ENCODE data around the gene CLPTM1.
"Not testable (repeated sequence)": the region's sequence is repeated elsewhere in the genome, so short reads cannot be mapped to it uniquely, and the experiment has no call there.

CLPTM1 gene

DNA sequence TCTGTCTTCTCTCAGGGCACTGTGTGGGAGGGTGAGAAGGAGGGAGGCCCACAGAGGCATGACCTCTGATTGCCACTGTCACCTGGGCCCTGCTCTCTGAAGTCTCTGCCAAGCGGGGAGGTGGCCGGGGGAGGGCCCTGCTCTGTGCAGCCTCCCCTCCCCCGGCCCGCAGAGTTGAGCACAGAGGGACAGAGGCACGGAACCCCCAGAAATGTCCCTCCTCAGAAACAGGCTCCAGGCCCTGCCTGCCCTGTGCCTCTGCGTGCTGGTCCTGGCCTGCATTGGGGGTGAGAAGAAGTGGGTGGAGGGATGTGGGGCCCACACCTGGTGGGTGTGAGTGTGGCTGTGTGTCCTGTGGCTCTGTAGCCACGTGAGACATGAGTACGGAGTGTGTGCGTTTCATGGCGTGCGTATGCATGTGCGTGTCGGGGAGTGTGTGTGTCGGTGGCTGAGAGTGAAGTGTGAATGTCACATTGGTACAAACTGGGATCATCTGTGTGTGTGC, 13.1 kb upstream of the CLPTM1 start, which contains the start of gene APOC4:
TSS of gene APOC4 (plus strand) at position 171 of the 505 bp plus-strand sequence. CDS start at position 212, 41 bp downstream.
- no peak for DNase-seq (ENCODE audit: low spot score)

- no peak for DNase-seq (ENCODE audit: low spot score)
Measured at GRCh38 chr19:44943801-44944249, 11.4 kb upstream of the CLPTM1 start.

- no peak for DNase-seq (ENCODE audit: low spot score)
Measured at GRCh38 chr19:44947041-44947581, 8.1 kb upstream of the CLPTM1 start.

- DNase-seq (ENCODE audit: low spot score): no peak
Measured at GRCh38 chr19:44948237-44948636, 6.9 kb upstream of the CLPTM1 start.

DNA sequence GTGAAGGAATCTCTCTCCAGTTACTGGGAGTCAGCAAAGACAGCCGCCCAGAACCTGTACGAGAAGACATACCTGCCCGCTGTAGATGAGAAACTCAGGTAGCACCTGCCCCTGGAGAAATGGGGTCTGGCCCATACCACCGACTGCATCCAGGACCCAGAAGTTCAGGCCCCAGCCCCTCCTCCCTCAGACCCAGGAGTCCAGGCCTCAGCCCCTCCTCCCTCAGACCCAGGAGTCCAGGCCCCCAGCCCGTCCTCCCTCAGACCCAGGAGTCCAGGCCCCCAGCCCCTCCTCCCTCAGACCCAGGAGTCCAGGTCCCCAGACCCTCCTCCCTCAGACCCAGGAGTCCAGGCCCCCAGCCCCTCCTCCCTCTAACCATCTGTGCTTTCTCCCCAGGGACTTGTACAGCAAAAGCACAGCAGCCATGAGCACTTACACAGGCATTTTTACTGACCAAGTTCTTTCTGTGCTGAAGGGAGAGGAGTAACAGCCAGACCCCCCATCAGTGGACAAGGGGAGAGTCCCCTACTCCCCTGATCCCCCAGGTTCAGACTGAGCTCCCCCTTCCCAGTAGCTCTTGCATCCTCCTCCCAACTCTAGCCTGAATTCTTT, 6.3 kb upstream of the CLPTM1 start:
- no peak for DNase-seq (ENCODE audit: low spot score)

GRCh38 chr19:44949550-44949949, 5.6 kb upstream of the CLPTM1 start:
- DNase-seq (ENCODE audit: low spot score): no peak

DNA sequence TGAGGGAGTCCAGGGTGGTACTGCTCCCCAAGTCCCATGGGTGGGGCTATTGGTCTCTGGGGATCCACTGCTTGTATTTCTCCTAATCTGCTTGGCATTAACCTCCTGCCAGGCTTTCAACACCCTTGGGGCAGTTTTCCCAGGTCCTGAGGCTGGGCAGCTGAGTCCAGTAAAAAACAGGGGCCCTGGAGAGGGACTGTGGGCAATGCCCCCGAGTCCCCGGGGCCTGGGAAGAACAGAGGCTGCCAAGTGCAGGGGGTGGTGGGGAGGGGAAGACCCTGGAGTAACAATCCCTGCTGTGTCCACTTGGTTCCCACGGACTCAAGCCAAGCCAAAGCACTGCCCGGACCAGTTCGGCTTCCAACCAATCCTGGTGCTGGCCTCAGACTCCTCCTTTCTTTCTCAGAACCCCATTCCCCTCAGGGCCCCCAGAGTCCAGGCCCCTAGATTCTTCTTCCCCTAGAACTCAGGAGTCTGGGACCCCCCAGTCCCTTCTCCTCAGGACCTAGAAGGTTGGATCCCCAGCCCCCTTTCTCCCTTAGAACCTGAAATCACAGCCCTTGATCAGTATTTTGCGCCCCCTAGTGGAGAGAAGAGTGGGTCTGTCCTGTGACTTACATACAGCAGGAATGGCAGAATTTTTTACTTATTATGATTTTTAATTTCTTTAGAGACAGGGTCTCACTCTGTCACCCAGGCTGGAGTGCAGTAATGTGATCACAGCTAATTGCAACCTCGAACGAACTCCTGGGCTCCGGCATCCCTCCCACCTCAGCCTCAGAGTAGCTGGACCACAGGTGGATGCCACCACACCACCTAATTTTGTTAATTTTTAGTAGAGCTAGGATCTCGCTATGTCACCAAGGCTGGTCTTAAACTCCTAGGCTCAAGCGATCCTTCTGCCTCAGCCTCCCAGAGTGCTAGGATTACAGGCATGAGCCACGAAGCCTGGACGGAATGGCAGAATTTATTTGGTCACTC, 3.7 kb upstream of the CLPTM1 start:
- peak; percentile 73 for DNase-seq (ENCODE audit: low spot score)

DNA sequence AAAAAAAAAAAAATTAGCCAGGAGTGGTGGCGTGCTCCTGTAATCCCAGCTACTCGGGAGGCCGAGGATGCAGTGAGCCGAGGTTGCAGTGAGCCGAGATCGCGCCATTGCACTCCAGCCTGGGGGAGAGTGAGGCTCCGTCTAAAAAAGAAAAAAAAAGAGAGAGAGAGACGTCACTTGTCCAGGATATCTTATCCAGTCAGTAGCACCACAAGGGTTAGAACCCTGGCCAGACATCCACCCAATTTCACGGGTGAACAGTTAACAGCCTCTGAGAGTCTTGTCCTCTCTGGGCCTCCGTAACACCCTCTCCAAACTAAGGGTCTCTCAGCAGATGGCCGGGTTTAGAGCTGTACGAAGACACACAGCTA, 917 bp upstream of the CLPTM1 start:
- no peak for DNase-seq (ENCODE audit: low spot score)

GRCh38 chr19:44955505-44956439, 592 bp downstream of the CLPTM1 start:
- DNase-seq (ENCODE audit: low spot score): no peak

DNA sequence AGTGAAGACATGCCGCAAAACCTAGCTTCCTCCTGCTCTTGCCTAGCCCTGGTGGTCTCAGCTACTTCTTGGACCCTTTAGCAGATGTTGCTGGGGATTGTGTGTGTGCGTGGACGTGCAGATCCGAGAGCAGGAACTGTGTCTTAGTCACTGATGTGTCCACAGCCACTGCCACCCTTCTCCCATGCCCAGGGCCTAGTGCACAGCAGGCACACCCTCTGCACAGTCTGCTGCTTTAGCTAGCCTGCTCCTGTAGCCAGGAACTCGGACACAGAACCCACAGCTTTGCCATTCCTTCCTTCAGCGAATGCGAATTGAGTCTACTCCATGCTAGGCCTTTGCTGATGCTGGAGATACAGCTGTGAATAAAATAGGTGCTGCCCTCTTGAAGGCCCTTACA, 2.3 kb downstream of the CLPTM1 start:
- DNase-seq (ENCODE audit: low spot score): no peak

GRCh38 chr19:44958090-44958489, 2.9 kb downstream of the CLPTM1 start:
- DNase-seq (ENCODE audit: low spot score): no peak

GRCh38 chr19:44959691-44960090, 4.5 kb downstream of the CLPTM1 start:
- no peak for DNase-seq (ENCODE audit: low spot score)

DNA sequence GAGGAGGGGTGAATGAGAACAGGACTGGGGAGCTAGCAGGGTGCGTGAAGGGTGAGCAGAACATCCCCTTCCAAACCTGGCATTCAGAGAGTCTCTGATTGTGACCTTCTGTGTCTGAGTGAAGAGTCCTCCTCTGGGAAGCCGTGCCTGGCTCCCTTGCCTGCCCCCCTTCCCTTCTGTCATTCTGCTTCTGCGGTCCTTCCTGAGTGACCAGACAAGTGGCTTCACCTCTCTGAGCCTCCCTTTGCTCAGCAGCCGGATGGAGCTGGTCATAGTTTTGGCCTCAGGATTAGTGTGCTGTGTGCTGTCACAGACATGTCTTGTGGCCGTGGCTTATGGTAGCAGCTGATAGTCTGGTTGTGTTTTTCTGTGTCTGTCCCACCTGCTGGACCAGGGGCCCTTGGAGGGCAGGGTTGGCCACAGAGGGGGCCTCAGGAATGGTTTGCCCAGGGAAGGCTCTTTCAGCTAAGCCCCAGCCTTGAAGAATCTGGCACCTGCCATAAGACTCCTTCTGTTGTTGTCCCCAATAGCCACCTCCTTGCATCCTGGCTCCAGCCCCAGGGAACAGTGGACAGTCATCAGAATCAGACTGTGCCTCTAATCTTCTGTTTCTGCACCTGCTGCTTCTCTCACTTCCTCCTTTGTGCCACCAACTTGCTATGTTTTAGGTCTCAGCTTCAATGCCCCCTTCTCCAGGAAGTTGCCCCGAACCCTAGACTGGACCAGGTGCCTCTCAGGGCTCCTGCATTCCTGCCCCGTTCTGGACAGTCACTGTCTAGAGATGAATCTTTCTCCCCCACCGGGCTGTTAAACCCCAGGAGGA, 5.9 kb downstream of the CLPTM1 start:
- no peak for DNase-seq (ENCODE audit: low spot score)

GRCh38 chr19:44961821-44962220, 6.6 kb downstream of the CLPTM1 start:
- DNase-seq (ENCODE audit: low spot score): no peak

GRCh38 chr19:44968118-44968517, 12.9 kb downstream of the CLPTM1 start:
- DNase-seq (ENCODE audit: low spot score): no peak

- no peak for DNase-seq (ENCODE audit: low spot score)
Measured at GRCh38 chr19:44968670-44969069, 13.5 kb downstream of the CLPTM1 start.

GRCh38 chr19:44969437-44969836, 14.3 kb downstream of the CLPTM1 start:
- no peak for DNase-seq (ENCODE audit: low spot score)

- not testable (repeated sequence) for DNase-seq (ENCODE audit: low spot score)
Measured at GRCh38 chr19:44971451-44971850, 16.3 kb downstream of the CLPTM1 start.

DNA sequence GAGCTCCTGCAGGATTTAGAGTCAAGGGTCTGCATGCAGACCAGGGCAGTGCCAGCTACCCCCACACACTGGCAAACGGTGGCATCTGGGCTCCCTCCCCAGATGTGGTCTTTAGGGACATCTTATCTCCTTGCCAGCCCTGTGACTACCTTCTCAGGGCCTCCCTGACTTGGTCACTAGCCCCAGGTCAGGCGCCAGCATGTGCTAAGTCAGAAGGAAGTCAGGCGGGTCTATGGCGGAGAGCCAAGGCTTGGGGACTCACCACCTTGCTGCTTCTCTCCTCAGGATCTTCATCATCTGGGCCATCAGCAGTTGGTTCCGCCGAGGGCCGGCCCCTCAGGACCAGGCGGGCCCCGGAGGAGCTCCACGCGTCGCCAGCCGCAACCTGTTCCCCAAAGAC, 17.6 kb downstream of the CLPTM1 start:
- no peak for DNase-seq (ENCODE audit: low spot score)

- no peak for DNase-seq (ENCODE audit: low spot score)
Measured at GRCh38 chr19:44973982-44974735, 19.0 kb downstream of the CLPTM1 start.
